CD14-positive monocyte (primary cell): ENCODE data around the gene CIROP. TPM values are rescaled to one million over a fixed set of nuclear protein-coding genes. Genes with fewer than 3 reads are reported as not detected.

Source experiments
- DNase-seq, 3 donors: peaks; one replicate each; pipeline ENCODE4 v3.0.0-alpha.2; 2011 to 2022
- H2AFZ ChIP-seq: 2 replicates; pipeline ENCODE4 v1.6.0; 2012; ENCODE audit warnings: mild to moderate bottlenecking, low read depth, low read length, inconsistent platforms; ENCODE audit not compliant: insufficient read depth, poor library complexity, severe bottlenecking
- H3K27ac ChIP-seq, 2 donors: 1 replicate in 1 of 2; 2 replicates in 1 of 2; pipeline ENCODE4 v1.5.1; 2012 to 2013; ENCODE audit warnings: low read length in 2 of 2, control low read depth in 1 of 2, inconsistent platforms in 1 of 2, low read depth in 1 of 2, mild to moderate bottlenecking in 1 of 2
- H3K27me3 ChIP-seq, 2 donors: one replicate each; pipeline versions ENCODE4 v1.6.0 to v1.6.1; 2011 to 2013; ENCODE audit warnings: low read length in 2 of 2; ENCODE audit not compliant: control insufficient read depth in 2 of 2, insufficient read depth in 2 of 2
- H3K36me3 ChIP-seq, 2 donors: replicated peaks in 1 of 2; 1 replicate in 1 of 2; 2 replicates in 1 of 2; pipeline versions ENCODE4 v1.5.1 to v1.6.1; 2012 to 2013; ENCODE audit warnings: low read length in 2 of 2, control low read depth in 1 of 2, inconsistent platforms in 1 of 2, mild to moderate bottlenecking in 1 of 2; ENCODE audit not compliant: insufficient read depth in 2 of 2, control insufficient read depth in 1 of 2
- H3K4me1 ChIP-seq, 2 donors: 1 replicate in 1 of 2; 2 replicates in 1 of 2; pipeline versions ENCODE4 v1.5.1 to v1.6.1; 2012 to 2013; ENCODE audit warnings: low read length in 2 of 2, control low read depth in 1 of 2, inconsistent platforms in 1 of 2, mild to moderate bottlenecking in 1 of 2, moderate library complexity in 1 of 2; ENCODE audit not compliant: insufficient read depth in 2 of 2, control insufficient read depth in 1 of 2
- H3K4me2 ChIP-seq: replicated peaks from 2 replicates; pipeline ENCODE3; 2012; ENCODE audit warnings: low read length, moderate library complexity, mild to moderate bottlenecking; ENCODE audit not compliant: poor library complexity, severe bottlenecking; ENCODE audit errors: extremely low read depth
- H3K4me3 ChIP-seq, 3 experiments: fragments of 200-600 bp in 1 of 3; sonication (generic) in 1 of 3; replicated peaks in 1 of 3; 1 replicate in 2 of 3; 2 replicates in 1 of 3; pipeline ENCODE4 v1.5.1; 2011 to 2013; ENCODE audit warnings: low read length in 3 of 3, mild to moderate bottlenecking in 3 of 3, control low read depth in 2 of 3, low read depth in 2 of 3, inconsistent platforms in 1 of 3, moderate library complexity in 1 of 3
- H3K79me2 ChIP-seq: 2 replicates; pipeline ENCODE4 v1.6.0; 2012; ENCODE audit warnings: mild to moderate bottlenecking, control low read depth, inconsistent platforms, low read length, moderate library complexity; ENCODE audit not compliant: insufficient read depth
- H3K9ac ChIP-seq: 2 replicates; pipeline ENCODE4 v1.6.0; 2017; ENCODE audit warnings: low read length, mild to moderate bottlenecking; ENCODE audit not compliant: insufficient read depth, poor library complexity, severe bottlenecking
- H3K9me3 ChIP-seq, 2 donors: replicated peaks in 1 of 2; 1 replicate in 1 of 2; 2 replicates in 1 of 2; pipeline versions ENCODE4 v1.5.1 to v1.6.1; 2012 to 2013; ENCODE audit warnings: low read length in 2 of 2, control low read depth in 1 of 2; ENCODE audit not compliant: control insufficient read depth in 1 of 2, insufficient read depth in 1 of 2
- H4K20me1 ChIP-seq: 2 replicates; pipeline ENCODE4 v1.6.0; 2012; ENCODE audit warnings: mild to moderate bottlenecking, low read length, control low read depth, moderate library complexity; ENCODE audit not compliant: insufficient read depth
- H3K27ac Mint-ChIP-seq, 7 donors: one replicate each; pipeline ENCODE4 v1.8.0; 2020; ENCODE audit warnings: mild to moderate bottlenecking in 7 of 7, mixed read lengths in 7 of 7, moderate library complexity in 6 of 7, inconsistent platforms in 2 of 7
- H3K27me3 Mint-ChIP-seq, 3 donors: one replicate each; pipeline ENCODE4 v1.8.0; 2021 to 2022; ENCODE audit warnings: low read depth in 3 of 3, mild to moderate bottlenecking in 3 of 3, mixed read lengths in 3 of 3, moderate library complexity in 3 of 3, inconsistent platforms in 1 of 3
- H3K36me3 Mint-ChIP-seq, 2 donors: one replicate each; pipeline ENCODE4 v1.8.0; 2020; ENCODE audit warnings: mixed read lengths in 2 of 2, inconsistent platforms in 1 of 2, mild to moderate bottlenecking in 1 of 2
- H3K4me1 Mint-ChIP-seq: one replicate; pipeline ENCODE4 v1.8.0; 2020; ENCODE audit warnings: mild to moderate bottlenecking, mixed read lengths
- H3K4me3 Mint-ChIP-seq, 2 donors: one replicate each; pipeline ENCODE4 v1.8.0; 2020; ENCODE audit warnings: mild to moderate bottlenecking in 2 of 2, mixed read lengths in 2 of 2, moderate library complexity in 1 of 2
- H3K9me3 Mint-ChIP-seq, 7 donors: one replicate each; pipeline ENCODE4 v1.8.0; 2020 to 2022; ENCODE audit warnings: mixed read lengths in 7 of 7, mild to moderate bottlenecking in 6 of 7, moderate library complexity in 6 of 7, inconsistent platforms in 2 of 7
- CTCF ChIP-seq: fragments of 200-600 bp; IDR thresholded peaks from one replicate; pipeline ENCODE4 v1.8.0; 2022; ENCODE audit warnings: antibody characterized with exemption, mild to moderate bottlenecking
- WGBS: methylation state at CpG from one replicate; pipeline ENCODE4 v1.1.5; 2013; ENCODE audit warnings: missing lambda C conversion rate; ENCODE audit not compliant: insufficient coverage; 5-methylcytosine and 5-hydroxymethylcytosine counted together
- intact Hi-C, 2 donors: fragments of 100-400 bp; cut with micrococcal nuclease; formaldehyde crosslinking; loops; one replicate each; pipeline versions ENCODE4 v1.15.0 to v1.15.1; 2023
- polyA plus RNA-seq, 3 donors: library from polyadenylated mRNA; depleted of rRNA in 1 of 3; unstranded in 2 of 3; stranded (reverse) in 1 of 3; fragments of 300-500 nt in 2 of 3; fragments of >200 nt in 1 of 3; fragmentation: Illumina TruSeq in 2 of 3; gene quantifications; 1 replicate in 2 of 3; 2 replicates in 1 of 3; pipeline ENCODE4 v1.2.3, GENCODE V29; 2012 to 2021

Gene CIROP
- polyA plus RNA-seq, 3 donors: not detected

DNA sequence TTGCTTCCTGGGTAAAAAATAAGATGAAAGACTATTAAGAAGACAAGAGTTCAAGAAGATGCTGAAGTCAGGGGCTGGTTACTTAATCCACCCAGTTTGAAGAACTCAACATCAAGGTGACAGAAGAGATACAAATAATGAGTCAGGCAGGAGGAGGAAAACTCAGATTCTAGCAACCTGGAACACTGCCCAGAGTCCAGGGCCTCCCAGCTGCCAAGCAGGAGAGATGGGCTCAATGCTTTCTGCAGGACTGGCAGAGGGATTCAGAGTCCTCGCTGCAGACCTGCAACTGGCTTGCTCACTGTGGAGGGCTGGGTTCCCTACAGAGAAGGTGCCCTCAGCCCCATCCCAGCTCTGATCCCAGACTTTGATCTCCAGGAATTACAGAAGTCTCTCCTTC, 42.9 kb upstream of the CIROP start:
- H3K4me1 ChIP-seq: no peaks in the 10 kb centered on the region
- no peak overlapping the region for H3K27ac ChIP-seq
- DNase-seq: no peak
- no peaks in the 10 kb centered on the region for H3K27me3 ChIP-seq
- Mint-ChIP-seq H3K27ac (no peak overlapping the region), H3K9me3 (peaks cover 0 to 3% (median 0%) of the 10 kb centered on the region in 7 donors), H3K4me3 (no peak overlapping the region), H3K4me1 (peaks cover 3% of the 10 kb centered on the region), H3K27me3 (peaks cover 0 to 3% (median 2%) of the 10 kb centered on the region in 3 donors), H3K36me3 (no peaks in the 10 kb centered on the region)
- no peak overlapping the region for H2AFZ ChIP-seq
- intact Hi-C loops: no loop called here
- no peak overlapping the region for H3K9ac ChIP-seq
- H3K9me3 ChIP-seq: no peaks in the 10 kb centered on the region
- H4K20me1 ChIP-seq: no peaks in the 10 kb centered on the region
- no peaks in the 10 kb centered on the region for H3K79me2 ChIP-seq
- no peaks in the 10 kb centered on the region for H3K36me3 ChIP-seq
- WGBS: 100% methylated on average over 1 of the region's 1 CpG
- no peak overlapping the region for H3K4me3 ChIP-seq
- H3K4me2 ChIP-seq: no peak overlapping the region
- no peak for TF ChIP-seq CTCF

- no peak overlapping the region for H2AFZ ChIP-seq
- H3K9me3 ChIP-seq: no peaks in the 10 kb centered on the region
- TF ChIP-seq CTCF: no peak
- H3K27me3 ChIP-seq: no peaks in the 10 kb centered on the region
- no peaks in the 10 kb centered on the region for H3K4me1 ChIP-seq
- Mint-ChIP-seq H3K4me3 (no peak overlapping the region), H3K9me3 (peaks cover 0 to 3% (median 0%) of the 10 kb centered on the region in 7 donors), H3K4me1 (peaks cover 3% of the 10 kb centered on the region), H3K36me3 (no peaks in the 10 kb centered on the region), H3K27ac (no peak overlapping the region), H3K27me3 (peaks cover 0 to 3% (median 2%) of the 10 kb centered on the region in 3 donors)
- intact Hi-C loops: no loop called here
- no peak overlapping the region for H3K4me3 ChIP-seq
- no peaks in the 10 kb centered on the region for H3K36me3 ChIP-seq
- H3K27ac ChIP-seq: no peak overlapping the region
- no peak for DNase-seq
- H3K79me2 ChIP-seq: no peaks in the 10 kb centered on the region
- 90% methylated on average over 2 of the region's 4 CpGs for WGBS
- no peak overlapping the region for H3K9ac ChIP-seq
- H4K20me1 ChIP-seq: no peaks in the 10 kb centered on the region
- no peak overlapping the region for H3K4me2 ChIP-seq
Observed at GRCh38 chr14:23146980-23147379, 42.2 kb upstream of the CIROP start.
